GM10248 (cell line): ENCODE data around the gene RBM19.

Experiments used
- CTCF ChIA-PET: fragments of 300-600 bp; sonication (Branson Sonifier 250); formaldehyde crosslinking; extraction: SDS; loops from one replicate; lab custom pipeline; 2021; ENCODE audit warnings: antibody characterized with exemption; lab: Yijun Ruan, JAX
- POLR2A ChIA-PET: fragments of 350-650 bp; sonication (Branson Sonifier 250); formaldehyde crosslinking; extraction: SDS; loops from one replicate; lab custom pipeline; 2020; ENCODE audit warnings: antibody characterized with exemption; lab: Yijun Ruan, JAX
- DNase-seq: peaks from one replicate; pipeline ENCODE4 v3.0.0; 2012; ENCODE audit errors: extremely low spot score
- CTCF ChIP-seq: IDR thresholded peaks from 2 replicates; pipeline ENCODE4 v1.5.1; 2012; ENCODE audit warnings: mild to moderate bottlenecking, low read depth; ENCODE audit errors: extremely low read depth, missing control alignments, control extremely low read depth

The RBM19 gene

GRCh38 chr12:113929312-113929989, 36.7 kb downstream of the RBM19 start:
- CTCF ChIA-PET: interaction anchor here (2.0 to 2.2 kb wide), 2 partner anchors 12 kb away, joined by 5 read pairs; no protein-coding TSS in a partner anchor
- no peak for DNase-seq
- no peak for TF ChIP-seq CTCF
- POLR2A ChIA-PET: no interaction called here

- POLR2A ChIA-PET: no interaction called here
- CTCF ChIA-PET: interaction anchor here (1.2 to 2.0 kb wide), 2 partner anchors 14 to 35 kb away, joined by 3 to 4 read pairs; no protein-coding TSS in a partner anchor
Observed at GRCh38 chr12:113926788-113927187, 39.3 kb downstream of the RBM19 start.

GRCh38 chr12:113924341-113924740, 41.8 kb downstream of the RBM19 start:
- ChIA-PET CTCF (interaction anchor here (1.0 kb wide), 1 partner anchor 10 kb away, joined by 4 read pairs; no protein-coding TSS in a partner anchor), POLR2A (no interaction called here)
- no peak for DNase-seq
- no peak for TF ChIP-seq CTCF

More at GRCh38 chr12:113926788-113927187, 39.3 kb downstream of the RBM19 start:
- TF ChIP-seq CTCF: no peak
- no peak for DNase-seq

- no peak for TF ChIP-seq CTCF
- ChIA-PET POLR2A (no interaction called here), CTCF (no interaction called here)
- no peak for DNase-seq
Observed at GRCh38 chr12:113923251-113923650, 42.9 kb downstream of the RBM19 start.

- POLR2A ChIA-PET: no interaction called here
- CTCF ChIA-PET: no interaction called here
- DNase-seq: no peak
- TF ChIP-seq CTCF: no peak
Observed at GRCh38 chr12:113921430-113921829, 44.7 kb downstream of the RBM19 start.

GRCh38 chr12:113919791-113920190, 46.3 kb downstream of the RBM19 start:
- DNase-seq: no peak
- ChIA-PET POLR2A (no interaction called here), CTCF (interaction anchor here (1.3 to 3.7 kb wide), 2 partner anchors 11 kb away, joined by 3 to 19 read pairs; no protein-coding TSS in a partner anchor)
- no peak for TF ChIP-seq CTCF
